HFFc6 (cell line): Measurements from ENCODE around the gene VSTM2L. TPM values are rescaled to one million over a fixed set of nuclear protein-coding genes. Genes with fewer than 3 reads are reported as not detected.

Experiments
- DNase-seq: peaks from one replicate; pipeline ENCODE4 v3.0.0-alpha.2; 2018
- H3K27ac Mint-ChIP-seq: 2 replicates; pipeline ENCODE4 v1.8.0; 2020; ENCODE audit warnings: mild to moderate bottlenecking, mixed read lengths
- H3K27me3 Mint-ChIP-seq: 2 replicates; pipeline ENCODE4 v1.8.0; 2021; ENCODE audit warnings: mild to moderate bottlenecking, moderate library complexity, mixed read lengths; ENCODE audit not compliant: insufficient read depth
- H3K36me3 Mint-ChIP-seq: 2 replicates; pipeline ENCODE4 v1.8.0; 2021; ENCODE audit warnings: low read depth, mixed read lengths
- H3K4me1 Mint-ChIP-seq: 2 replicates; pipeline ENCODE4 v1.8.0; 2020; ENCODE audit warnings: low read depth, mixed read lengths
- H3K4me3 Mint-ChIP-seq: 2 replicates; pipeline ENCODE4 v1.8.0; 2020; ENCODE audit warnings: mild to moderate bottlenecking, moderate library complexity, mixed read lengths
- H3K9me3 Mint-ChIP-seq: 2 replicates; pipeline ENCODE4 v1.8.0; 2020; ENCODE audit warnings: mild to moderate bottlenecking, mixed read lengths
- CTCF ChIP-seq: fragments of 200-600 bp; sonication (generic); IDR thresholded peaks from 2 replicates; pipeline ENCODE4 v1.5.0; 2021; ENCODE audit warnings: antibody characterized with exemption, mild to moderate bottlenecking
- total RNA-seq, 6 experiments: library from RNA; stranded (reverse); fragmentation: NEBNext Ultra II Directional; extraction: Animal tissue kit (Norgen Biotek cat#: 25700); gene quantifications; 2 replicates in 1 of 6; 3 replicates in 5 of 6; pipeline ENCODE4 v1.2.3, GENCODE V29; 2021

The VSTM2L gene
- total RNA-seq, 6 experiments from 2014 or later: 0.12 to 0.95 (median 0.55) TPM; not detected in 2

- no peak for TF ChIP-seq CTCF
- no peaks in the 10 kb centered on the region for H3K9me3 Mint-ChIP-seq
- H3K27ac Mint-ChIP-seq: no peak overlapping the region
Measured at GRCh38 chr20:37986044-37986858, 83.3 kb downstream of the VSTM2L start.

GRCh38 chr20:37986873-37987601, 84.1 kb downstream of the VSTM2L start:
- H3K4me1 Mint-ChIP-seq: peaks cover 22% of the 10 kb centered on the region
- no peaks in the 10 kb centered on the region for H3K9me3 Mint-ChIP-seq
- no peak for TF ChIP-seq CTCF
- no peak for DNase-seq
- H3K27ac Mint-ChIP-seq: no peak overlapping the region
- H3K27me3 Mint-ChIP-seq: no peaks in the 10 kb centered on the region
- no peak overlapping the region for H3K4me3 Mint-ChIP-seq
- peaks cover 19% of the 10 kb centered on the region for H3K36me3 Mint-ChIP-seq

More at GRCh38 chr20:37986044-37986858, 83.3 kb downstream of the VSTM2L start:
- Mint-ChIP-seq H3K36me3 (peaks cover 19% of the 10 kb centered on the region), H3K4me1 (peaks cover 16% of the 10 kb centered on the region), H3K27me3 (no peaks in the 10 kb centered on the region), H3K4me3 (no peak overlapping the region)
- DNase-seq: no peak

GRCh38 chr20:37987602-37988290, 84.8 kb downstream of the VSTM2L start:
- no peak for DNase-seq
- no peaks in the 10 kb centered on the region for H3K9me3 Mint-ChIP-seq
- no peak overlapping the region for H3K4me3 Mint-ChIP-seq
- no peaks in the 10 kb centered on the region for H3K27me3 Mint-ChIP-seq
- H3K36me3 Mint-ChIP-seq: peaks cover 15% of the 10 kb centered on the region
- no peak overlapping the region for H3K27ac Mint-ChIP-seq
- no peak for TF ChIP-seq CTCF
- H3K4me1 Mint-ChIP-seq: peaks cover 26% of the 10 kb centered on the region

GRCh38 chr20:37988306-37988954, 85.5 kb downstream of the VSTM2L start:
- H3K4me1 Mint-ChIP-seq: peaks cover 33% of the 10 kb centered on the region
- H3K9me3 Mint-ChIP-seq: no peaks in the 10 kb centered on the region
- no peak overlapping the region for H3K4me3 Mint-ChIP-seq
- H3K27me3 Mint-ChIP-seq: no peaks in the 10 kb centered on the region
- peaks cover 13% of the 10 kb centered on the region for H3K36me3 Mint-ChIP-seq
- no peak overlapping the region for H3K27ac Mint-ChIP-seq
- no peak for TF ChIP-seq CTCF
- no peak for DNase-seq

GRCh38 chr20:37989601-37990295, 86.8 kb downstream of the VSTM2L start:
- Mint-ChIP-seq H3K36me3 (peaks cover 15% of the 10 kb centered on the region), H3K4me3 (no peak overlapping the region), H3K9me3 (no peaks in the 10 kb centered on the region), H3K4me1 (peaks cover 43% of the 10 kb centered on the region), H3K27me3 (no peaks in the 10 kb centered on the region), H3K27ac (no peak overlapping the region; the same call in 1 of the 2 replicates)
- TF ChIP-seq CTCF: no peak
- no peak for DNase-seq
